LNCAP (cell line): ENCODE results near the gene KIF7.

Experiments
- CTCF ChIP-seq: fragments of 450-650 bp; IDR thresholded peaks from 2 replicates; pipeline ENCODE4 v1.5.1; 2017; ENCODE audit warnings: mild to moderate bottlenecking

KIF7 gene

GRCh38 chr15:89685995-89686394 is 30.7 kb upstream of the KIF7 start:
- no peak for TF ChIP-seq CTCF

GRCh38 chr15:89681146-89681545 is 25.9 kb upstream of the KIF7 start:
- no peak for TF ChIP-seq CTCF

GRCh38 chr15:89680282-89680873 is 25.1 kb upstream of the KIF7 start:
- TF ChIP-seq CTCF, result no peak

- no peak for TF ChIP-seq CTCF
Observed at GRCh38 chr15:89679212-89679611, 23.9 kb upstream of the KIF7 start, which contains the start of gene PLIN1. Gene PLIN1, minus strand, starts transcription at chr15:89679367. Its CDS starts 1,878 bp downstream, at chr15:89677489.

GRCh38 chr15:89677381-89677780 is 22.1 kb upstream of the KIF7 start:
- no peak for TF ChIP-seq CTCF

GRCh38 chr15:89675606-89676005 is 20.3 kb upstream of the KIF7 start:
- no peak for TF ChIP-seq CTCF

GRCh38 chr15:89674526-89674925 is 19.3 kb upstream of the KIF7 start:
- TF ChIP-seq CTCF, result no peak

GRCh38 chr15:89673165-89673512 is 17.9 kb upstream of the KIF7 start:
- no peak; the same call in 1 of the 2 replicates for TF ChIP-seq CTCF
